RCC 7860 (cell line): ENCODE data around the gene CDK13.
A peak's percentile ranks its signal among the peaks of the same experiment; 100 is the strongest.
"Not testable (repeated sequence)": the region's sequence is repeated elsewhere in the genome, so short reads cannot be mapped to it uniquely, and the experiment has no call there.

ENCODE experiments used
- DNase-seq: peaks from one replicate; pipeline ENCODE4 v3.0.0-alpha.2; 2015; ENCODE audit warnings: low spot score
- FAIRE-seq: peaks from 2 replicates; lab custom pipeline; 2012; peaks lifted over from hg19 to GRCh38; lab: Jason Lieb, UNC

CDK13 gene

GRCh38 chr7:39949971-39950472, at the start of gene CDK13:
CDK13 (plus strand) TSS chr7:39950256; CDS start chr7:39950642, 386 bp downstream.
- peak; percentile 87 for DNase-seq
- FAIRE-seq = no peak

GRCh38 chr7:39904077-39904486, 46.0 kb upstream of the CDK13 start:
- DNase-seq (no peak), FAIRE-seq (no peak)

GRCh38 chr7:39908141-39908540, 41.9 kb upstream of the CDK13 start:
- FAIRE-seq (no peak), DNase-seq (no peak)

GRCh38 chr7:39908973-39909372, 41.1 kb upstream of the CDK13 start:
- DNase-seq (no peak), FAIRE-seq (no peak)

- FAIRE-seq (no peak), DNase-seq (no peak)
Measured at GRCh38 chr7:39909526-39909925, 40.5 kb upstream of the CDK13 start.

- FAIRE-seq = no peak
- no peak for DNase-seq
Measured at GRCh38 chr7:39910108-39910869, 39.8 kb upstream of the CDK13 start.

- no peak for DNase-seq
- FAIRE-seq = no peak
Measured at GRCh38 chr7:39911167-39911566, 38.9 kb upstream of the CDK13 start.

GRCh38 chr7:39915847-39916246, 34.2 kb upstream of the CDK13 start:
- not testable (repeated sequence) for FAIRE-seq, DNase-seq

- peak; percentile 58 for DNase-seq
- FAIRE-seq = peak; percentile 80
Measured at GRCh38 chr7:39919646-39920045, 30.4 kb upstream of the CDK13 start.

- DNase-seq (no peak), FAIRE-seq (no peak)
Measured at GRCh38 chr7:39921506-39922175, 28.4 kb upstream of the CDK13 start.

GRCh38 chr7:39922580-39922979, 27.5 kb upstream of the CDK13 start:
- FAIRE-seq (no peak), DNase-seq (no peak)

- DNase-seq = no peak
- FAIRE-seq = no peak
Measured at GRCh38 chr7:39923091-39923490, 27.0 kb upstream of the CDK13 start.

GRCh38 chr7:39924122-39924521, 25.9 kb upstream of the CDK13 start:
- FAIRE-seq (no peak), DNase-seq (no peak)

- DNase-seq (no peak), FAIRE-seq (no peak)
Measured at GRCh38 chr7:39926111-39926510, 23.9 kb upstream of the CDK13 start.

- DNase-seq (no peak), FAIRE-seq (no peak)
Measured at GRCh38 chr7:39927018-39927417, 23.0 kb upstream of the CDK13 start.

- no peak for FAIRE-seq
- no peak for DNase-seq
Measured at GRCh38 chr7:39934132-39934531, 15.9 kb upstream of the CDK13 start.

- FAIRE-seq = no peak
- no peak for DNase-seq
Measured at GRCh38 chr7:39936761-39937160, 13.3 kb upstream of the CDK13 start.

- no peak for FAIRE-seq
- DNase-seq = no peak
Measured at GRCh38 chr7:39937366-39938153, 12.5 kb upstream of the CDK13 start.

- DNase-seq (no peak), FAIRE-seq (no peak)
Measured at GRCh38 chr7:39942883-39943282, 7.2 kb upstream of the CDK13 start.

- FAIRE-seq = no peak
Measured at GRCh38 chr7:39946693-39947092, 3.4 kb upstream of the CDK13 start.

GRCh38 chr7:39948375-39948955, 1.6 kb upstream of the CDK13 start:
- FAIRE-seq = no peak
- no peak for DNase-seq

More at GRCh38 chr7:39946693-39947092, 3.4 kb upstream of the CDK13 start:
- no peak for DNase-seq
